Suprapubic skin (tissue), 4 donors: ENCODE data around the gene NEUROG1.
"Not testable (repeated sequence)": the region's sequence is repeated elsewhere in the genome, so short reads cannot be mapped to it uniquely, and the experiment has no call there.

Source experiments
- CTCF ChIP-seq, 2 donors: fragments of 200-600 bp in 1 of 2; fragments of 450-650 bp in 1 of 2; sonication (generic) in 1 of 2; IDR thresholded peaks; one replicate each; pipeline ENCODE4 v1.5.1; 2016 to 2019; ENCODE audit warnings: antibody characterized with exemption in 2 of 2, mild to moderate bottlenecking in 1 of 2, moderate library complexity in 1 of 2
- EP300 ChIP-seq: sonication (generic); formaldehyde crosslinking; IDR thresholded peaks from one replicate; pipeline ENCODE4 v1.6.1; 2017; ENCODE audit warnings: antibody characterized with exemption
- POLR2A ChIP-seq, 2 donors: fragments of 450-650 bp; IDR thresholded peaks; one replicate each; pipeline ENCODE4 v1.6.1; 2017; ENCODE audit warnings: antibody characterized with exemption in 2 of 2, mild to moderate bottlenecking in 2 of 2, moderate library complexity in 2 of 2
- POLR2AphosphoS5 ChIP-seq, 3 donors: sonication (generic); formaldehyde crosslinking; IDR thresholded peaks; one replicate each; pipeline ENCODE4 v1.6.1; 2017; ENCODE audit warnings: antibody characterized with exemption in 3 of 3

- not testable (repeated sequence) for TF ChIP-seq POLR2AphosphoS5 (IDR thresholded peaks at IDR 0.05); CTCF (IDR thresholded peaks at IDR 0.05); EP300; POLR2A (IDR thresholded peaks at IDR 0.05)
Observed at GRCh38 chr5:135529576-135529975, 6.2 kb downstream of the NEUROG1 start.
